Transverse colon (tissue), 4 donors: ENCODE measurements around the gene LEP. TPM values are rescaled to one million over a fixed set of nuclear protein-coding genes. Genes with fewer than 3 reads are reported as not detected.

Experiments used
- DNase-seq: peaks from one replicate; pipeline ENCODE4 v3.0.0-alpha.2; 2019
- H3K27ac ChIP-seq, 4 donors: fragments of 200-600 bp; sonication (generic); 2 replicates each; pipeline ENCODE4 v1.5.1; 2016 to 2018; ENCODE audit warnings: inconsistent platforms in 4 of 4
- H3K27me3 ChIP-seq: fragments of 200-600 bp; sonication (generic); 2 replicates; pipeline ENCODE4 v1.5.1; 2017; ENCODE audit warnings: inconsistent platforms
- H3K36me3 ChIP-seq, 4 donors: fragments of 200-600 bp; sonication (generic); 2 replicates each; pipeline ENCODE4 v1.5.1; 2017 to 2019; ENCODE audit warnings: inconsistent platforms in 4 of 4
- H3K4me1 ChIP-seq, 4 donors: fragments of 200-600 bp; sonication (generic); 2 replicates each; pipeline ENCODE4 v1.5.1; 2017 to 2020; ENCODE audit warnings: inconsistent platforms in 4 of 4
- H3K4me3 ChIP-seq, 4 donors: fragments of 200-600 bp; sonication (generic); 1 replicate in 1 of 4; 2 replicates in 3 of 4; pipeline versions ENCODE4 v1.5.1 to v1.6.1; 2017 to 2019; ENCODE audit warnings: inconsistent platforms in 4 of 4
- H3K9me3 ChIP-seq, 2 donors: fragments of 200-600 bp; sonication (generic); 2 replicates each; pipeline ENCODE4 v1.5.1; 2017 to 2019; ENCODE audit warnings: inconsistent platforms in 2 of 2
- EP300 ChIP-seq: sonication (generic); formaldehyde crosslinking; IDR thresholded peaks from one replicate; pipeline ENCODE4 v1.6.1; 2017; ENCODE audit warnings: antibody characterized with exemption, low read depth
- POLR2A ChIP-seq: fragments of 450-650 bp; IDR thresholded peaks from one replicate; pipeline ENCODE4 v1.6.1; 2016; ENCODE audit warnings: antibody characterized with exemption, mild to moderate bottlenecking, moderate library complexity
- POLR2AphosphoS5 ChIP-seq, 3 donors: sonication (generic); formaldehyde crosslinking; IDR thresholded peaks; one replicate each; pipeline ENCODE4 v1.6.1; 2016; ENCODE audit warnings: antibody characterized with exemption in 3 of 3
- WGBS, 2 donors: methylation state at CpG; one replicate each; pipeline ENCODE4 v1.1.5; 2018; ENCODE audit warnings: low coverage in 1 of 2; 5-methylcytosine and 5-hydroxymethylcytosine counted together
- in situ Hi-C, 4 donors: fragments of 200-750 bp; cut with MboI; loops; one replicate each; pipeline versions ENCODE4 v1.15.0 to v1.15.1; 2017; ENCODE audit warnings: low sequenced_read_pairs in 3 of 4, low pct_ligation_motif_present in 1 of 4, low pct_unique_long_range_greater_than_20kb in 1 of 4
- intact Hi-C: fragments of 100-400 bp; cut with DNase I; formaldehyde crosslinking; loops from one replicate; pipeline ENCODE4 v1.15.1; 2023; ENCODE audit warnings: low total_unique reads
- total RNA-seq, 4 donors: library from RNA; depleted of rRNA; stranded (reverse); fragments of >200 nt; gene quantifications; one replicate each; pipeline ENCODE4 v1.1.0, GENCODE V29; 2016
- TF ChIP-seq, protein P1 (sequence below), 5 experiments: fragments of 200-600 bp in 3 of 5; fragments of 450-650 bp in 2 of 5; sonication (generic) in 3 of 5; IDR thresholded peaks; 1 replicate in 2 of 5; 2 replicates in 3 of 5; pipeline ENCODE4 v1.5.1; 2016 to 2017; ENCODE audit warnings: antibody characterized with exemption in 5 of 5, inconsistent platforms in 3 of 5, mild to moderate bottlenecking in 2 of 5, moderate library complexity in 1 of 5

LEP gene
- total RNA-seq, 4 donors from 2014 or later, result 1.1 to 10.8 TPM; not detected in 2

DNA sequence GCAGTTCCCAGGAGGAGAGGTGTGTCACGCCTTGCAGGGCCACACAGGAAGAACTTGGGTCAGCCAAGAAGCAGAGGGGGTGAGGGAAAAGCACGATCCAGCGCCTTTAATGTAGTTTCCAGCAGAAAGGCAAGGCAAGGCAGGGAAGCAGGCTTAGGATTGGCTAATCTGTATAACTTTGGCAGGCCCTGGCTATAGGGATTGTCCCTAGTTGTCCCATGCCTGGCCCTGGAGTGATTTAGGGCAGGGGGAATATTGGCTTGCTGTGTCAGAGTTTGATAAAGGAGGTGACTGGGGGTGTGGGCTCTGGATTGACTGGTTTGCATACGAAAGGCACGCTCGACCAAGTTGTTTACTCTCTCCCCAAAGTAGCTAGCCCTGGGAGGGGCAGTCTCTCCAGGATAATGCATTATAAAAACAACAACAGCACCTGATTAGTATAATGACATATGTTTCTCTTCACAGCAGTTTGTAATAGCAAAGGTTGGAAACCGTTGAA lies 58.1 kb downstream of the LEP start:
- WGBS, 2 donors, result 63 to 76% methylated on average over 4 to 7 of the region's 7 CpGs
- no peak for DNase-seq
- in situ Hi-C loops, result no loop called here

DNA sequence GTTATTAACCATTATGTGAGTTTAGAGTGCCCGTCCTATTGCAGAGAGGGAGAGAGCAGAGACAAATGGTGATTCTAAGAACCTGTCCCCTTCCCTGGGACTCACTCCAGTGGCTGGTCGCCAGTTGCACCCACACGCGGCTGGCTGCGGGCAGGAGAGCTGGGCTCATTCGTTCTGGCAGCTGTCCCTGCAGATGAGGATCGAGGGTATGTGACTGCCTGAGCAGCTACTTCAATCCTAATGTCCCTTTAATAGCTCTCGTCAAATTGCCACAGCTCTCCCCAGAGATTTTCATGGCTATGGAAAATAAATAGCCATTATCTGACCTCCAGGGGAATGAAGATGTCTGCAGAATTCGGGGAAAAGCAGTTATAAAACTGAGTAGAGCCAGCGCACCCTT lies 61.1 kb downstream of the LEP start:
- DNase-seq, result no peak
- in situ Hi-C loops, result no loop called here

More for the DNA sequence above, 58.1 kb downstream of the LEP start:
- Histone ChIP-seq H3K27ac (no peak overlapping the region), H3K27me3 (no peaks in the 10 kb centered on the region), H3K4me1 (no peaks in the 10 kb centered on the region), H3K9me3 (no peaks in the 10 kb centered on the region), H3K36me3 (no peaks in the 10 kb centered on the region), H3K4me3 (no peak overlapping the region)
- TF ChIP-seq POLR2A (no peak), EP300 (no peak), POLR2AphosphoS5 (IDR thresholded peaks at IDR 0.05) (no peak)
- TF ChIP-seq, protein P1, sequence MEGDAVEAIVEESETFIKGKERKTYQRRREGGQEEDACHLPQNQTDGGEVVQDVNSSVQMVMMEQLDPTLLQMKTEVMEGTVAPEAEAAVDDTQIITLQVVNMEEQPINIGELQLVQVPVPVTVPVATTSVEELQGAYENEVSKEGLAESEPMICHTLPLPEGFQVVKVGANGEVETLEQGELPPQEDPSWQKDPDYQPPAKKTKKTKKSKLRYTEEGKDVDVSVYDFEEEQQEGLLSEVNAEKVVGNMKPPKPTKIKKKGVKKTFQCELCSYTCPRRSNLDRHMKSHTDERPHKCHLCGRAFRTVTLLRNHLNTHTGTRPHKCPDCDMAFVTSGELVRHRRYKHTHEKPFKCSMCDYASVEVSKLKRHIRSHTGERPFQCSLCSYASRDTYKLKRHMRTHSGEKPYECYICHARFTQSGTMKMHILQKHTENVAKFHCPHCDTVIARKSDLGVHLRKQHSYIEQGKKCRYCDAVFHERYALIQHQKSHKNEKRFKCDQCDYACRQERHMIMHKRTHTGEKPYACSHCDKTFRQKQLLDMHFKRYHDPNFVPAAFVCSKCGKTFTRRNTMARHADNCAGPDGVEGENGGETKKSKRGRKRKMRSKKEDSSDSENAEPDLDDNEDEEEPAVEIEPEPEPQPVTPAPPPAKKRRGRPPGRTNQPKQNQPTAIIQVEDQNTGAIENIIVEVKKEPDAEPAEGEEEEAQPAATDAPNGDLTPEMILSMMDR (IDR thresholded peaks at IDR 0.05), result no peak
- intact Hi-C loops, result no loop called here

DNA sequence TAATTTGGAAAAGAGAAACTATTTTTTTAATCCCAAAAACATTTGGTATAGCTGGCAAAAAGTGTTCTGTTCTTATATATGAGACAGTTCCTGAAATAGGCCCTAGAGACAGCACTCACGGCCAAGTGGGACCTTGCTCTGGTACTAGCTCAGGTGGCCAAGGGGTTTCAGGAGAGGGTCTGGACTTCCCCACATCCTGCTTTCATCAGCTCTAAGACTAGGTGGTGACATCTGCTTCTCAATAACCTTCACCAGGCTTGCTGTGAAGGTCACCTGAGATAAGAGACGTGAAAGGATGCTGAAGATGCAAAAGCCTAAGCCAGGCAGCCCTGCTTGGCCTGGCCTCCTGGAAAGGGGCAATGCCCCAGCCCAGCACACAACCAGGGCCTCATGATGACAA lies 62.1 kb downstream of the LEP start:
- no peaks in the 10 kb centered on the region for H3K27me3 ChIP-seq
- WGBS, 2 donors, result 92% methylated on average over 2 of the region's 2 CpGs; no CpG with 5 or more reads in 1 of the 2 donors
- intact Hi-C loops, result no loop called here
- H3K9me3 ChIP-seq, result no peaks in the 10 kb centered on the region
- TF ChIP-seq, protein P1 (IDR thresholded peaks at IDR 0.05), result no peak
- TF ChIP-seq POLR2A (no peak), POLR2AphosphoS5 (IDR thresholded peaks at IDR 0.05) (no peak), EP300 (no peak)
- no peak overlapping the region for H3K27ac ChIP-seq
- H3K4me3 ChIP-seq, result no peak overlapping the region
- H3K36me3 ChIP-seq, result peaks cover 0 to 13% (median 6%) of the 10 kb centered on the region in 4 donors
- H3K4me1 ChIP-seq, result no peaks in the 10 kb centered on the region
- in situ Hi-C loops, result no loop called here
- no peak for DNase-seq

More for the DNA sequence above, 61.1 kb downstream of the LEP start:
- Histone ChIP-seq H3K4me1 (no peaks in the 10 kb centered on the region), H3K9me3 (no peaks in the 10 kb centered on the region), H3K4me3 (no peak overlapping the region), H3K27ac (no peak overlapping the region), H3K36me3 (peaks cover 0 to 13% (median 1%) of the 10 kb centered on the region in 4 donors), H3K27me3 (no peaks in the 10 kb centered on the region)
- WGBS, 2 donors, result 75 to 87% methylated on average over 4 to 8 of the region's 10 CpGs
- intact Hi-C loops, result no loop called here
- TF ChIP-seq POLR2AphosphoS5 (IDR thresholded peaks at IDR 0.05) (no peak), EP300 (no peak), POLR2A (no peak)
- TF ChIP-seq, protein P1 (IDR thresholded peaks at IDR 0.05), result no peak

DNA sequence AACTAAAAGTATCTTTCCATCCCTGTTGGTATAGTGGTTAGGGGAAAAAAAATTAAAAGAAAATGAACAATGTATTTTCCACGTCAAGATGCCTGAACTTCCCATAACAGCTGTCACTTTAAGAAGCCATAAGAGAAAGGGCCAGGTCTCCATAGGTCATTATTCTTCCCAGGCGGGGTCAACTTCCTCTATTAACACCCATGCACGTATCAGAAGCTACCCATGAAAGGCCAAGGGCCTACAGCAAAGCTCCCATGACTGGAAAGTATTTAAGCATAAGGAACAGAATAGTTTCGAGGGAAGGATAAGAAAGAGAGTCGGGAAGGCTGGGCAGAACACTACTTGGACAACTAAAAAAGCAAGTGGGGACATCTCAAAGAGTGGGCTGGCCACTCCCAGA lies 62.6 kb downstream of the LEP start:
- intact Hi-C loops, result no loop called here
- in situ Hi-C loops, result no loop called here
- no peaks in the 10 kb centered on the region for H3K9me3 ChIP-seq
- no peak overlapping the region for H3K4me3 ChIP-seq
- H3K4me1 ChIP-seq, result no peaks in the 10 kb centered on the region
- TF ChIP-seq EP300, result no peak
- no peak for TF ChIP-seq POLR2A
- TF ChIP-seq, protein P1 (IDR thresholded peaks at IDR 0.05), result no peak
- no peak for TF ChIP-seq POLR2AphosphoS5 (IDR thresholded peaks at IDR 0.05)
- WGBS, 2 donors, result 77 to 100% methylated on average over 1 to 5 of the region's 5 CpGs
- DNase-seq, result no peak
- H3K27me3 ChIP-seq, result no peaks in the 10 kb centered on the region
- peaks cover 0 to 13% (median 6%) of the 10 kb centered on the region in 4 donors for H3K36me3 ChIP-seq
- no peak overlapping the region for H3K27ac ChIP-seq
